ENCODE data around the gene ADGRV1. TPM values are rescaled to one million over a fixed set of nuclear protein-coding genes. Genes with fewer than 3 reads are reported as not detected.
"Not testable (repeated sequence)": the region's sequence is repeated elsewhere in the genome, so short reads cannot be mapped to it uniquely, and the experiment has no call there.

ADGRV1 gene
- total RNA-seq, 1 experiment from 2014 or later: 64.8 TPM

- H3K27ac Mint-ChIP-seq: peak overlapping the region in 1 of 3 experiments; percentile 40; a peak in 2 of 7 replicates
- no CpG with 5 or more reads among the region's 5 CpGs for WGBS (ENCODE audit: extremely low coverage, insufficient read length, low lambda C conversion rate)
- peaks cover 8% of the 10 kb centered on the region in 2 experiments for H3K4me1 Mint-ChIP-seq
Measured at GRCh38 chr5:90618071-90618470, 59.5 kb downstream of the ADGRV1 start.

GRCh38 chr5:90619762-90620161 is 61.2 kb downstream of the ADGRV1 start:
- not testable (repeated sequence) for H4K8ac ChIP-seq (replicated peaks; ENCODE audit: insufficient read length, low read depth, low read length); H3K9me3 ChIP-seq (ENCODE audit: control insufficient read depth, low read depth, low read length); H3K4me3 Mint-ChIP-seq; H3K27me3 ChIP-seq (ENCODE audit: insufficient read depth, low read length); H3T11ph ChIP-seq (ENCODE audit: low read length); H3K27ac ChIP-seq (ENCODE audit: insufficient read length, low read depth, low read length); H3K9me3 Mint-ChIP-seq; H2AFZ ChIP-seq (ENCODE audit: low read length); H3K18ac ChIP-seq (ENCODE audit: insufficient read length, low read depth, low read length); H3K4ac ChIP-seq (ENCODE audit: low read depth, low read length); H2BK20ac ChIP-seq (ENCODE audit: low read depth, low read length, poor library complexity, severe bottlenecking); H2BK15ac ChIP-seq (ENCODE audit: low read depth, low read length); H3K79me1 ChIP-seq (ENCODE audit: insufficient read depth, low read depth, low read length, poor library complexity, severe bottlenecking); H3K14ac ChIP-seq (ENCODE audit: insufficient read depth, low read length); H2BK12ac ChIP-seq (ENCODE audit: insufficient read length, low read depth, low read length); DNase-seq; H3K79me2 ChIP-seq (ENCODE audit: insufficient read depth, low read length); H3K4me2 ChIP-seq (ENCODE audit: insufficient read depth, insufficient read length, low read length); H2AK5ac ChIP-seq (ENCODE audit: insufficient read length, low read length); H3K27ac Mint-ChIP-seq; H3K23ac ChIP-seq (ENCODE audit: insufficient read length, low read depth, low read length); H3K9ac ChIP-seq (ENCODE audit: extremely low read depth, insufficient read length, low read length); H2BK5ac ChIP-seq (ENCODE audit: insufficient read length, low read length); H4K20me1 ChIP-seq (ENCODE audit: control insufficient read depth, insufficient read depth, insufficient read length); H2BK120ac ChIP-seq (ENCODE audit: low read depth, low read length, poor library complexity, severe bottlenecking); H4K5ac ChIP-seq (ENCODE audit: insufficient read length, low read depth, low read length); H3K27me3 Mint-ChIP-seq (ENCODE audit: low read depth); H3K4me1 ChIP-seq (ENCODE audit: insufficient read depth, low read length); H3K4me1 Mint-ChIP-seq; H3K23me2 ChIP-seq (ENCODE audit: insufficient read length, low read depth, low read length, poor library complexity, severe bottlenecking); H4K91ac ChIP-seq (ENCODE audit: insufficient read length, low read depth, low read length); H3K56ac ChIP-seq (ENCODE audit: insufficient read length, low read depth, low read length)
- WGBS (ENCODE audit: extremely low coverage, insufficient read length, low lambda C conversion rate): no CpG with 5 or more reads among the region's 6 CpGs
- H3K36me3 Mint-ChIP-seq (ENCODE audit: insufficient read depth in 1 of 3, low read depth in 3 of 3): peaks cover 20 to 41% (median 31%) of the 10 kb centered on the region in 3 experiments; a peak in 6 of 7 replicates

More at GRCh38 chr5:90618071-90618470, 59.5 kb downstream of the ADGRV1 start:
- no peak overlapping the region for H4K91ac ChIP-seq (ENCODE audit: insufficient read length, low read depth, low read length)
- Mint-ChIP-seq H3K9me3 (no peaks in the 10 kb centered on the region), H3K4me3 (no peak overlapping the region), H3K36me3 (ENCODE audit: insufficient read depth in 1 of 3, low read depth in 3 of 3) (peaks cover 15 to 32% (median 22%) of the 10 kb centered on the region in 3 experiments; a peak in 6 of 7 replicates), H3K27me3 (ENCODE audit: low read depth) (no peaks in the 10 kb centered on the region)
- no peak for DNase-seq
- H3K4me1 ChIP-seq (ENCODE audit: insufficient read depth, low read length): no peaks in the 10 kb centered on the region; the same call in 1 of the 2 replicates
- H3K27ac ChIP-seq (ENCODE audit: insufficient read length, low read depth, low read length): no peak overlapping the region
- peaks cover 3% of the 10 kb centered on the region for H3K79me1 ChIP-seq (ENCODE audit: insufficient read depth, low read depth, low read length, poor library complexity, severe bottlenecking)
- H2BK20ac ChIP-seq (ENCODE audit: low read depth, low read length, poor library complexity, severe bottlenecking): no peak overlapping the region
- no peak overlapping the region for H3K56ac ChIP-seq (ENCODE audit: insufficient read length, low read depth, low read length)
- H4K8ac ChIP-seq (replicated peaks; ENCODE audit: insufficient read length, low read depth, low read length): no peak overlapping the region
- no peak overlapping the region for H2BK5ac ChIP-seq (ENCODE audit: insufficient read length, low read length)
- H3K23ac ChIP-seq (ENCODE audit: insufficient read length, low read depth, low read length): no peak overlapping the region
- H3T11ph ChIP-seq (ENCODE audit: low read length): no peak overlapping the region
- H3K14ac ChIP-seq (ENCODE audit: insufficient read depth, low read length): no peak overlapping the region
- no peaks in the 10 kb centered on the region for H4K20me1 ChIP-seq (ENCODE audit: control insufficient read depth, insufficient read depth, insufficient read length)
- no peak overlapping the region for H2AK5ac ChIP-seq (ENCODE audit: insufficient read length, low read length)
- no peak overlapping the region for H4K5ac ChIP-seq (ENCODE audit: insufficient read length, low read depth, low read length)
- H3K4ac ChIP-seq (ENCODE audit: low read depth, low read length): no peak overlapping the region
- H3K18ac ChIP-seq (ENCODE audit: insufficient read length, low read depth, low read length): no peak overlapping the region
- H3K9me3 ChIP-seq (ENCODE audit: control insufficient read depth, low read depth, low read length): no peaks in the 10 kb centered on the region
- H2AFZ ChIP-seq (ENCODE audit: low read length): no peak overlapping the region
- no peak overlapping the region for H2BK12ac ChIP-seq (ENCODE audit: insufficient read length, low read depth, low read length)
- no peak overlapping the region for H3K4me2 ChIP-seq (ENCODE audit: insufficient read depth, insufficient read length, low read length)
- no peak overlapping the region for H2BK15ac ChIP-seq (ENCODE audit: low read depth, low read length)
- H2BK120ac ChIP-seq (ENCODE audit: low read depth, low read length, poor library complexity, severe bottlenecking): no peak overlapping the region
- H3K9ac ChIP-seq (ENCODE audit: extremely low read depth, insufficient read length, low read length): no peak overlapping the region
- no peaks in the 10 kb centered on the region for H3K27me3 ChIP-seq (ENCODE audit: insufficient read depth, low read length)
- no peaks in the 10 kb centered on the region for H3K23me2 ChIP-seq (ENCODE audit: insufficient read length, low read depth, low read length, poor library complexity, severe bottlenecking)
- no peak for TF ChIP-seq CTCF (conservative IDR thresholded peaks at IDR 0.05)
- H3K79me2 ChIP-seq (ENCODE audit: insufficient read depth, low read length): no peaks in the 10 kb centered on the region; the same call in 1 of the 2 replicates

Data from H9 (cell line).